B cell (primary cell): ENCODE data around the gene RRAS. TPM values are rescaled to one million over a fixed set of nuclear protein-coding genes. Genes with fewer than 3 reads are reported as not detected.

Experiments used
- ATAC-seq: fragments of 200-7000 bp; cut with Tn5 transposase; one replicate; pipeline ENCODE4 v1.10.0; 2021; ENCODE audit warnings: low read depth, mild to moderate bottlenecking, moderate number of reproducible peaks, moderate library complexity
- CTCF ChIA-PET: fragments of 350-600 bp; sonication (Branson Sonifier 250); formaldehyde crosslinking; loops from one replicate; lab custom pipeline; 2021; ENCODE audit warnings: antibody characterized with exemption, inconsistent platforms; lab: Charles Lee
- POLR2A ChIA-PET: fragments of 350-600 bp; sonication (Branson Sonifier 250); formaldehyde crosslinking; loops from one replicate; lab custom pipeline; 2021; ENCODE audit warnings: antibody characterized with exemption; lab: Charles Lee
- DNase-seq: peaks from one replicate; pipeline ENCODE4 v3.0.0; 2013
- H2AFZ ChIP-seq: 2 replicates; pipeline ENCODE4 v1.6.1; 2012; ENCODE audit warnings: mild to moderate bottlenecking, low read depth, low read length; ENCODE audit not compliant: insufficient read depth, poor library complexity, severe bottlenecking
- H3K27ac ChIP-seq, 2 donors: 1 replicate in 1 of 2; 2 replicates in 1 of 2; pipeline ENCODE4 v1.5.1; 2012 to 2013; ENCODE audit warnings: low read length in 2 of 2, mild to moderate bottlenecking in 2 of 2, moderate library complexity in 1 of 2
- H3K27me3 ChIP-seq, 4 experiments: fragments of 200-600 bp in 1 of 4; sonication (generic) in 1 of 4; replicated peaks in 1 of 4; 1 replicate in 2 of 4; 2 replicates in 2 of 4; pipeline versions ENCODE4 v1.6.1 to v1.7.0; 2013 to 2016; ENCODE audit warnings: low read length in 3 of 4, mild to moderate bottlenecking in 2 of 4, mixed read lengths in 1 of 4, moderate library complexity in 1 of 4; ENCODE audit not compliant: insufficient read depth in 4 of 4, control insufficient read depth in 3 of 4; ENCODE audit errors: control extremely low read depth in 1 of 4
- H3K36me3 ChIP-seq, 2 experiments: replicated peaks in 1 of 2; 1 replicate in 1 of 2; 2 replicates in 1 of 2; pipeline versions ENCODE4 v1.6.1 to v1.7.1; 2013; ENCODE audit warnings: low read length in 1 of 2; ENCODE audit not compliant: insufficient read depth in 2 of 2, control insufficient read depth in 1 of 2; ENCODE audit errors: control extremely low read depth in 1 of 2, extremely low read depth in 1 of 2
- H3K4me1 ChIP-seq, 2 donors: fragments of 200-600 bp in 1 of 2; sonication (generic) in 1 of 2; 1 replicate in 1 of 2; 2 replicates in 1 of 2; pipeline versions ENCODE4 v1.5.1 to v1.6.1; 2013 to 2017; ENCODE audit warnings: low read length in 2 of 2; ENCODE audit not compliant: control insufficient read depth in 2 of 2, insufficient read depth in 2 of 2
- H3K4me2 ChIP-seq: replicated peaks from 2 replicates; pipeline ENCODE3; 2012; ENCODE audit warnings: mild to moderate bottlenecking, low read depth, low read length; ENCODE audit not compliant: poor library complexity, severe bottlenecking
- H3K4me3 ChIP-seq, 5 experiments: fragments of 200-600 bp in 1 of 5; sonication (generic) in 1 of 5; 1 replicate in 3 of 5; 2 replicates in 2 of 5; pipeline versions ENCODE4 v1.5.1 to v1.7.0; 2011 to 2016; ENCODE audit warnings: low read length in 4 of 5, mild to moderate bottlenecking in 4 of 5, low read depth in 2 of 5, control low read depth in 1 of 5, moderate library complexity in 1 of 5; ENCODE audit not compliant: insufficient read depth in 1 of 5; ENCODE audit errors: control extremely low read depth in 1 of 5, extremely low read depth in 1 of 5
- H3K79me2 ChIP-seq: fragments of 200-600 bp; sonication (generic); one replicate; pipeline ENCODE4 v1.6.0; 2016; ENCODE audit warnings: low read length; ENCODE audit not compliant: control insufficient read depth, insufficient read depth
- H3K9ac ChIP-seq: fragments of 200-600 bp; sonication (generic); 2 replicates; pipeline ENCODE4 v1.6.1; 2017; ENCODE audit warnings: mild to moderate bottlenecking, low read length, moderate library complexity
- H3K9me3 ChIP-seq, 3 donors: one replicate each; pipeline versions ENCODE4 v1.6.1 to v1.7.1; 2013; ENCODE audit warnings: low read length in 2 of 3; ENCODE audit not compliant: control insufficient read depth in 2 of 3, insufficient read depth in 1 of 3; ENCODE audit errors: control extremely low read depth in 1 of 3
- H4K20me1 ChIP-seq: 2 replicates; pipeline ENCODE4 v1.6.0; 2012; ENCODE audit warnings: mild to moderate bottlenecking, low read length; ENCODE audit not compliant: insufficient read depth, control insufficient read depth, poor library complexity, severe bottlenecking
- H3K27ac Mint-ChIP-seq: one replicate; pipeline ENCODE4 v1.8.0; 2021; ENCODE audit warnings: mixed read lengths
- H3K27me3 Mint-ChIP-seq: one replicate; pipeline ENCODE4 v1.8.0; 2021; ENCODE audit warnings: mixed read lengths
- H3K4me1 Mint-ChIP-seq: one replicate; pipeline ENCODE4 v1.8.0; 2021; ENCODE audit warnings: mixed read lengths
- H3K4me3 Mint-ChIP-seq: one replicate; pipeline ENCODE4 v1.8.0; 2021; ENCODE audit warnings: mixed read lengths
- H3K9me3 Mint-ChIP-seq: one replicate; pipeline ENCODE4 v1.8.0; 2022; ENCODE audit warnings: mixed read lengths; ENCODE audit not compliant: insufficient read depth
- EZH2 ChIP-seq: IDR thresholded peaks from 2 replicates; pipeline ENCODE4 v1.6.1; 2012; ENCODE audit warnings: borderline replicate concordance, low read depth, mild to moderate bottlenecking, moderate library complexity, low read length; ENCODE audit not compliant: insufficient read depth, poor library complexity, severe bottlenecking
- WGBS: methylation state at CpG from one replicate; pipeline ENCODE4 v1.1.5; 2013; ENCODE audit warnings: missing lambda C conversion rate; ENCODE audit not compliant: insufficient coverage; 5-methylcytosine and 5-hydroxymethylcytosine counted together
- intact Hi-C: fragments of 100-400 bp; cut with micrococcal nuclease; formaldehyde crosslinking; loops from one replicate; pipeline ENCODE4 v1.10.0; 2022
- polyA plus RNA-seq: library from polyadenylated mRNA; depleted of rRNA; stranded (reverse); fragments of >200 nt; gene quantifications from 2 replicates; pipeline ENCODE4 v1.2.3, GENCODE V29; 2012
- total RNA-seq, 2 donors: library from RNA; stranded (reverse); fragments of 120-200 nt in 1 of 2; gene quantifications; 1 replicate in 1 of 2; 2 replicates in 1 of 2; pipeline versions ENCODE4 v1.2.3 to v1.2.4, GENCODE V29; 2013 to 2022
- TF ChIP-seq, protein P1 (sequence below): fragments of 200-600 bp; IDR thresholded peaks from one replicate; pipeline ENCODE4 v1.8.0; 2022; ENCODE audit warnings: antibody characterized with exemption, mild to moderate bottlenecking

Gene RRAS
- total and polyA plus RNA-seq, 2 donors (not counting 1 experiment from before 2014, with no cell fraction given), result 5.6 to 21.0 TPM

DNA sequence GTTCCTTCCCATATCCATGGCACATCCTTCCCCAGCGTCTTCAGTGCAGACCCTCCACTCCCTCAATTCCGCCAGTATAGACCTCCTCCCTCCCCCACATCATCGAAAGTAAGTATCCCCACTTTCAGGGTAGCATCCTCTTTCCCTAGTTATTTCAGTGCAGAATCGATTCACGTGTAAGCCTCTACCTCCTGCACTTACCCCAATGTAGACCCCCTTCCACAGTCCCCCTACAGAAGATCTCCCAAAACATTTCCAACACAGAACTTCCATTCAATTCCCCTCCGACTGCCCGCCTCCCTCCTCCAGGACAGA is 25.1 kb upstream of the RRAS start:
- Mint-ChIP-seq H3K4me3 (peak overlapping the region; percentile 95), H3K27me3 (no peaks in the 10 kb centered on the region), H3K4me1 (peaks cover 37% of the 10 kb centered on the region), H3K9me3 (no peaks in the 10 kb centered on the region), H3K27ac (peak overlapping the region; percentile 94)
- H2AFZ ChIP-seq, result peak overlapping the region; percentile 95
- H4K20me1 ChIP-seq, result peaks cover 49% of the 10 kb centered on the region
- H3K27ac ChIP-seq, result peak overlapping the region; percentile 59 to 73
- H3K4me2 ChIP-seq, result peak overlapping the region; percentile 98
- WGBS, result 1% methylated on average over 7 of the region's 7 CpGs
- H3K4me3 ChIP-seq, result peak overlapping the region; percentile 71 to 99 (median 94)
- H3K4me1 ChIP-seq, result peaks cover 16 to 30% of the 10 kb centered on the region in 2 donors
- ChIA-PET POLR2A (interaction anchor here (0.6 to 2.6 kb wide), 13 partner anchors 9 to 855 kb away, joined by 3 to 19 read pairs (median 5); partner anchors contain the start of genes PRMT1, PRR12, PRRG2 and RRAS), CTCF (interaction anchor here (0.6 to 2.3 kb wide), 13 partner anchors 8 to 424 kb away, joined by 3 to 8 read pairs (median 5); partner anchors contain the start of genes PRMT1, RRAS and SCAF1)
- no peaks in the 10 kb centered on the region for H3K27me3 ChIP-seq
- intact Hi-C loops, result loop anchor here (1.0 kb wide), 3 partner anchors 11 to 75 kb away; partner anchors contain the start of gene RRAS
- H3K9me3 ChIP-seq, result no peaks in the 10 kb centered on the region
- no peak for TF ChIP-seq EZH2
- TF ChIP-seq, protein P1, sequence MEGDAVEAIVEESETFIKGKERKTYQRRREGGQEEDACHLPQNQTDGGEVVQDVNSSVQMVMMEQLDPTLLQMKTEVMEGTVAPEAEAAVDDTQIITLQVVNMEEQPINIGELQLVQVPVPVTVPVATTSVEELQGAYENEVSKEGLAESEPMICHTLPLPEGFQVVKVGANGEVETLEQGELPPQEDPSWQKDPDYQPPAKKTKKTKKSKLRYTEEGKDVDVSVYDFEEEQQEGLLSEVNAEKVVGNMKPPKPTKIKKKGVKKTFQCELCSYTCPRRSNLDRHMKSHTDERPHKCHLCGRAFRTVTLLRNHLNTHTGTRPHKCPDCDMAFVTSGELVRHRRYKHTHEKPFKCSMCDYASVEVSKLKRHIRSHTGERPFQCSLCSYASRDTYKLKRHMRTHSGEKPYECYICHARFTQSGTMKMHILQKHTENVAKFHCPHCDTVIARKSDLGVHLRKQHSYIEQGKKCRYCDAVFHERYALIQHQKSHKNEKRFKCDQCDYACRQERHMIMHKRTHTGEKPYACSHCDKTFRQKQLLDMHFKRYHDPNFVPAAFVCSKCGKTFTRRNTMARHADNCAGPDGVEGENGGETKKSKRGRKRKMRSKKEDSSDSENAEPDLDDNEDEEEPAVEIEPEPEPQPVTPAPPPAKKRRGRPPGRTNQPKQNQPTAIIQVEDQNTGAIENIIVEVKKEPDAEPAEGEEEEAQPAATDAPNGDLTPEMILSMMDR, result no peak
- H3K9ac ChIP-seq, result peak overlapping the region; percentile 88
- H3K79me2 ChIP-seq, result peaks cover 42% of the 10 kb centered on the region
- H3K36me3 ChIP-seq, result peaks cover 3 to 28% of the 10 kb centered on the region in 2 experiments
- DNase-seq (no peak), ATAC-seq (no peak)
